GM21515 (cell line): ENCODE data around the gene CPN1.
"Not testable (repeated sequence)": the region's sequence is repeated elsewhere in the genome, so short reads cannot be mapped to it uniquely, and the experiment has no call there.

Experiments used
- ATAC-seq: cut with Tn5 transposase; IDR thresholded peaks from one replicate; pipeline ENCODE4 v1.9.1; 2021; ENCODE audit not compliant: unreplicated experiment

Gene CPN1

DNA sequence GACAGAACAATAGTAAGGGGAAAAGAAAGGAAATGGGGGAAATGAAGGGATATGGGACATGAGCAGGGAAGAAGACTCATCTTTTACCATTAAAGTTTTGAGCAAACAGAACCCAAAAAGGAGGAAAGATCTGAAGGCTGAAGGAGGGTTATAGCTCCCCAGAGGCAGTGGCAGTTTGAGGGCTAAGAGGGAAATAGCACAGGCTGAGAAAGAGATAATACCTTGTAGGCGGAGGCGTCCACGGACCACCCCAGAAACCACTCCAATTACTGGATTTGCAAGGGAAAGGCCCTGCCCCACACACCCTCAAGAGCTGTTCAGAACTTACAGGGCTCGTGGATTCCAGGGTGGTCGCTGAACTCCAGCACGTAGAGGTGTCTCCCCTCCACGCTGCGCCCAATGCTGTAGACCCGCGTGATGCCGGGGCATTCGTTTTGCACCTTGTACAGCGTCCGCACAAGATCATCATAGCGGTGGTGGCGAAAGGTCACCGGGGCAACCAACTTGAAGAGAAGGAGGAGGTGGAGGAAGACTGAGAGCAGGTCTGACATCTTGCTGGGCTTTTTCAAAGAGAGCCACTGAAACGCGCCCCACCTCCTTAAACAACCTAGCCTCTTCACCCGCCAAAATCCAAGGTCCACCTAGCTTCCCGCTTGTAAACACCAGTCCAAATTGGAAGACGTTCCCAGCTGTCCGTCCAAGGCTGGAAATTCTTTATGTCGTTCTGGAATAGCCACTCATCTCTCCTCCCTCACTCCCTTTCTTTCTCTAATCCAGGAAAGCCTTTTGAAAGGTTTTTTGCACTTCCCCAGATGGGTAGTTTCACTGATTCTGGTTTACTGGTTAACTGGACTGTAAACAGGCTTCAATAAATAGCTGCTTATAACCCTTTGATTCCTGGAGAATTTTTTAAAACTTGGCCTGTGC is at the start of gene CPN1:
Gene CPN1, minus strand, starts transcription at position 795 of the 927 bp plus-strand sequence. Its CDS starts 244 bp downstream, at position 551.
- ATAC-seq = no peak

DNA sequence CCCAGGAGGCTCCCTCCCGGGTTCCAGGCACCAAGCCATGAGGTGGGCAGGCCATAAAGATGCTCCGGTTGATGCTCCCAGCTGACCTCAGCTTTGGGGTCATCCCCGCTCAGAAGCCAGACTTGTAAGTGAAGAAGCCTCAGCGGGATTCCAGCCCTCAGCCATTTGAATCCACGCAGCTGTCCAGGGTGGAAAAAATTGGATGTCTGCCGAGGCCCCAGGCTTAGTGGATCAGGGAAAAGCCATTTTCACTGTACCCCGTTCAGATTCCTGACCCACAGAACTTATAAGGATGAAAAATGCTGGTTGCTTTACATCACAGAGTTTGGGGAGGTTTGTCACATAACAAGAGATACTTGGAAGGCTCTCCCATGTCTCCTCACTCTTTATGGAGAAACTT is 49.2 kb upstream of the CPN1 start:
- ATAC-seq = no peak

DNA sequence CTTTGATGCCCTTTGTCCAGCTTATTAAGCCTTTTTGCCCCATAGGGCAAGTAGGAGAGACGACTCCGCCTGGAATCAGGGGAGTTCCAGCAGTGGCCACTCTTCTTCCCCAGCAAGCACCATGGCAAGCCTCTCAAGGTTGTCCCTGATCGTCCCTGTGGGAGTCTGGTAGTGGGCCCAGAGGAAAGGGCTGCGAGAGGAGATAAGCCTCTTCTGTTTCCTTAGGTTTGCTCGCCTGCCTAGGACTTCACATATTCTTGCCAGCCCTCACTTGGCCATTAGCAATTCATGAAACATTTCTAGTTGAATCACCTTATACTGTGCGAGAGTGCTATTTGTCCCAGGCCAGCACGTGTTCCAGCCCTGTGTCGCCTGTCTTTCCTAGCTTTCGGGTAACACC is 47.8 kb upstream of the CPN1 start:
- ATAC-seq = no peak

DNA sequence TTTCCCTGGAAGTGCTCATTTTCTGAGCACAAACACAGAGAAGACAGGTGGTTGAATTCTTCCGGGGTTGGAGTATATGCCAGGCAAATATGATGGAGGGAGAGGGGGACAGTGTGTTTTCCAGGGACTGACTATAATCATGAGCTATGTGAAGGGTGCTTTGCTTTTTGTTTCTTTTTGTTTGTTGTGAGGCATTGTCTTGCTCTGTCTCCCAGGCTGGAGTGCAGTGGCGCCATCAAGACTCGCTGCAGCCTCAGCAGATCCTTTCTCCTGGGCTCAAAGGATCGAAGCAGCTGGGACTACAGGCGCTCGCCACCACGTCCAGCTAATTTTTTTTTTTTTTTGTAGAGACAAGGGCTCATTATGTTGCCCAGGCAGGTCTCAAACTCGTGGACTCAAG is 47.3 kb upstream of the CPN1 start:
- ATAC-seq = no peak

DNA sequence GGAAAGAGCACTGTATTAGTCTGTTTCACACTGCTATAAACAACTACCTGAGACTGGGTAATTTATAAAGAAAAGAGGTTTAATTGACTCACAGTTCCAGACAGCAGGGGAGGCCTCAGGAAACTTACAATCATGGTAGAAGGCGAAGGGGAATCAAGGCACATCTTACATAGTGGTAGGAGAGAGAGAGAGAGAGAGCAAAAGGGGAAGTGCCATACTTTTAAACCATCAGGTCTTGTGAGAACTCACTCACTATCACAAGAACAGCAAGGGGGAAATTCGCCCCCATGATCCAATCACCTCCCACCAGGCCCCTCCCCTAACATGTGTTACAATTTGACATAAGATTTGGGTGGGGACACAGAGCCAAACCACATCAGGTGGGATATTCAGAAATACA is 43.7 kb upstream of the CPN1 start:
- not testable (repeated sequence) for ATAC-seq

DNA sequence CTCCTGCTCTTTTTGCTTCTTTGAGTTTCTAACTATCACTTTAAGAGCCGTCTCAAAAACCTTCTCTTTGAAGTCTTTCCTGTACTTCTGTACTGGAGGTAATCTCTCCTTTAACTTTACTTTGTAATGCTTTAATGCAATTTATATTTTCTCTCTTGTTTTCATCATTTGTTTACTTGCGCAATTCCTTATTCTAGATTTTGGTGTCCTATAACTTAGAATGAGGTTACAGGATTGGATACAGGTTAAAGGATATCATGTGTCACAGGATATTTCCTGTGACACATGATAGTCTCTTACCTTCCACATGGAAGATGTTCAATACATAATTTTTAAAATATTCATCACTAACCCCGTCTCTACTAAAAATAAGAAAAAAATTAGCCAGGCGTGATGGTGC is 42.4 kb upstream of the CPN1 start:
- ATAC-seq = no peak

DNA sequence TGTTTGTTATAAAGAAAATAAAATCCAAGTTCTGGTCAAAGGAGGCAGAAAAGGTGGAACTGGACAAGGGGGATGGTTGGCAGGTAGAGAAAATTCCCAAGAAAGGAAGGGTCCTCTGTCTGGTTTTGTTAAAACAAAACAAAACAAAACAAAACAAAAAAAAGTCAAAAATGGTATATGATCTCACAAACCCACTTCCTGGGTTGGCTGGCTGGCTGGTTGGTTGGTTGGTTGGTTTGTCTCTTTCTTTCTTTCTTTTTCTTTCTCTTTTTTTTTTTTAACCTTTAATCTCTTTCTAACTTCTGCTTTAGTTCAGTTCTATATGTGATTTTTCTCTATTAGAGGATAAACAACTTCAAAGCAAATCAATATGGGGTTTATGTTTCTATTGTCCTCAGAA is 41.1 kb upstream of the CPN1 start:
- ATAC-seq = no peak

DNA sequence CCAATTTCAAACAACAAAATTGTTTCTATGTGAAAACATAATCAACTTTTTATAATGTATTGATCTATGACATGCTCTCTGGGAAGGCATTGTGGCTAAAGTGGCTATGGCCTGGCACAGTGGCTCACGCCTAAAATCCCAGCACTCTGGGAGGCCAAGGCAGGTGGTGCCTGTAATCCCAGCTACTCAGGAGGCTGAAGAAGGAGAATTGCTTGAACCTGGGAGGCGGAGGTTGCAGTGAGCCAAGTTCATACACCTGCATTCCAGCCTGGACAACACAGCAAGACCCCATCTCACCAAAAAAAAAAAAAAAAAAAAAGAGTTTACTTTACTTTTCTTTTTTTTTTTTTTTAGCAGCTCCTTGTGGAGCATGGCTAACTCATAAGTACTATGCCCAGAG is 38.9 kb upstream of the CPN1 start:
- ATAC-seq = no peak

DNA sequence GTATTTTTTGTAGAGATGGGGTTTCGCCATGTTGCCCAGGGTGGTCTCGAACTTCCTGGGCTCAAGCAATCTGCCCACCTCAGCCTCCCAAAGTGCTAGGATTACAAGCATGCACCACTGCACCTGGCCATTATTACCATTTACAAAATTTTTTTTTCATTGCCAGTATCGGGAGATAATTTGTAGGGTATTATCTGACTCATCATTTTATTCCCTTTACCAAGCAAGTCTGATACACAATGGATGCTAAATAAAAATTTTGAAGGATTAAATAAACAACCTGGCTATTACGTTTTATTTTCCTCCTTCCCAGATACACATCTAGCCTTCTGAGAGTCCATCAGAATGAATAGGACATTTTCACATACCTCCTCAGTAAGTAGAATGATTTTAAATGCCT is 38.1 kb upstream of the CPN1 start:
- no peak for ATAC-seq

DNA sequence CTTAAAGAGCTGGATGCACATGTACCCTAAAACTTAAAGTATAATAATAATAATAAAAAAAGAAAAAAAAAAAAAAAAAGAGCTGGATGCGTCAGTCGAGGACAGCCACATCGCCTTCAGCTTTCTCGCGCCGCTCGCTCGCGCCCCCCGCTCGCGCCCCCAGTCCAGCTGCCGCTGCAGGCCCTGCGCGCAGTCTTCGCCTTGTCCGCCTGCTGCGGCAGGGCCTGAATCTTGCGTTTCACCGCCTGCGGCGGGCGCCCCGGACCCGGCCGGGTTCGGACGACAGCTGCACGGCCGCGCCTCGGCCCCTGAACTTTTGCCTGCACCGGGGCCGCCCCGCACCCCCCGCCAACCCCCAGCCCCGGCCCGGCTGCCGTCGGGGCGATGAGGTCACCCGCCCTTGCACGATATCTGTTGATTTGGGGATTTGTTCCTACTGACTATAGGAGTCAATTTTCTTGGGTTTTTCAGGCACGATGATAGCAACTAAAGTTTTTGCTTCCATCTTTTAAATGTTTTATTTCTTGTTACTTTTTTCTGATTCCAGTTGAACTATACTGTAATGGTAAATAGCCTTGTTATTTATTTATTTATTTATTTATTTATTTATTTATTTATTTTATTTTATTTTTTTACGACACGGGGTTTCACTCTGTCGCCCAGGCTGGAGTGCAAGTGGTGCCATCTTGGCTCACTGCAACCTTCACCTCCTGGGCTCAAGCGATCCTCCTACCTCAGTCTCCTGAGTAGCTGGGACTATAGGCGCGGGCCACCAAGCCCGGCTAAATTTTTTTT is 33.5 kb upstream of the CPN1 start:
- no peak for ATAC-seq

DNA sequence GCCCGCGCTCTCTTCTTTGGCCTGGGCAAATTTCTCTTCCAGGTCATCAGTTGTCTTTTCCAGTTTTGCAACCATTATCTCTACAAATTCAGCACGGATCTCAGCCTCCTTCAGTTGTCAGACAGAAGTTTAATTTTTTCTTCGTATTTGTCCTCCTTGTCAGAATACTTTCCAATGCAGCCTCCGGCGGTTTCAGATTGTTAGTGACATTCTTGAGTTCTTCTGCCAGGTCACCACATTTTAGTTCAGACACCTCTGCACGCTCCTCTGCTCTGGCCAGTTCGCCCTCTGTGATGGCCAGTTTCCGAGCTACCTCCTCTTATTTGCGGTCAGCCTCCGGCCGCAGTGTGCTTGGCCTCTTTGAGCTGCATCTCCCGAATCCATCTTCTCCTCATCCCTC is 32.8 kb upstream of the CPN1 start:
- ATAC-seq = no peak

DNA sequence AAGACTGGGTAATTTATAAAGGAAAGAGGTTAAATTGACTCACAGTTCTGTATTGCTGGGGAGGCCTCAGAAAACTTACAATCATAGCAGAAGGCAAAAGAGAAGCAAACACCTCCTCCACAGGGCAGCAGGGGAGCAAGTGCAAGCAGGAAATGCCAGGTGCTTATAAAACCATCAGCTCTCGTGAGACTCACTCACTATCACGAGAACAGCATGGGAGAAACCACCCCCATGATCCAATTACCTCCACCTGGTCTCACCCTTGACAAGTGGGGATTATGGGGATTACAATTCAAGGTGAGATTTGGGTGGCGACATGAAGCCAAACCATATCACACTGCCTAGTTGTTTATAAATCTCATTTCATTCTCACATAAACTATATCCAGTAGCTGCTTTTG is 28.0 kb upstream of the CPN1 start:
- no peak for ATAC-seq

DNA sequence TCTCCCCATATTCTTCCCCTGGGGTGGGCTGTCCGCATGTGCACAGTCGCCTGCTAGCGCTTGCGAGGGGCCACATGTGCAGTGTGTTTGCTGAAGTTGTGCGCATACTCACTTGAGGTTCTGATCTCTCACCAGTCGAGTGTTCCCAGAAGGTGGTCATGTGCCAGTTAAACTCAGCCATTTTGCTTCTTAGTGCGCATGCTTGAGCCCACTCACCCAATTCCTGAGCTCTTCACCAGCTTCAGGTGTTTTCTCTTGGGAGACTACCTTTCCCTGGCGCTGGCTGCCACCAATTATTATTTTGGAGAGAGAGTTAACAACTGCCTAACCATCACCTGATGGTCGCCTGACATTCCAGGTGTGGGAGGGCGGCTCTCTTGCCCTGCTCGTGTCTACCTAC is 25.2 kb upstream of the CPN1 start:
- ATAC-seq = no peak

DNA sequence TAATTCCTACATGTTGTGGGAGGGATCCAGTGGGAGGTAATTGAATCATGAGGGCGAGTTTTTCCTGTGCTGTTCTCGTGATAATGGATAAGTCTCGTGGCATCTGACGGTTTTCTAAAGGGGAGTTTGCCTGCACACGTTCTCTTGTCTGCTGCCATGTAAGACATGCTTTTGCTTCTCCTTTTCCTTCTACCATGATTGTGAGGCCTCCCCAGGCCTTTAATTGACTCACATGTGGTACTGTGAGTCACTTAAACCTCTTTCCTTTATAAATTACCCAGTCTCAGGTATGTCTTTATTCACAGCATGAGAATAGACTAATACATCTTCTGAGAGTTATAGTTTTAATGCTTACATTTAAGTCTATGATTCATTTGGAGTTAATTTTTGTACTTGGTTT is 22.6 kb upstream of the CPN1 start:
- ATAC-seq = no peak

DNA sequence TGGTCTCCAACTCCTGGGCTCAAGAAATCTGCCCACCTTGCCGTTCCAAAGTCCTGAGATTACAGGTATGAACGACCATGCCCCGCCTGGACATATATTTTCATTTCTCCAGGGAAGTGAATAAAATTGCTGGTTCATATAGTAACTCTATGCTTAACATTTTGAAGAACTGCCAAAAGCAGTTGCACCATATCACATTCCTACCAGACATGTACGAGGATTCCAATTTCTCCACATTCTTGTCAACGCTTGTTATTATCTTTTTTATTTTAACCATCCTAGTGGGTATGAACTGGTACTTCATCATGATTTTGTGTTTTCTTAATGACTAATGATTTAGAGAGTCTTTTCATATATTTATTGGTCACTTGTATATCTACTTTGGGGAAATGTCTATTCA is 21.9 kb upstream of the CPN1 start:
- no peak for ATAC-seq

DNA sequence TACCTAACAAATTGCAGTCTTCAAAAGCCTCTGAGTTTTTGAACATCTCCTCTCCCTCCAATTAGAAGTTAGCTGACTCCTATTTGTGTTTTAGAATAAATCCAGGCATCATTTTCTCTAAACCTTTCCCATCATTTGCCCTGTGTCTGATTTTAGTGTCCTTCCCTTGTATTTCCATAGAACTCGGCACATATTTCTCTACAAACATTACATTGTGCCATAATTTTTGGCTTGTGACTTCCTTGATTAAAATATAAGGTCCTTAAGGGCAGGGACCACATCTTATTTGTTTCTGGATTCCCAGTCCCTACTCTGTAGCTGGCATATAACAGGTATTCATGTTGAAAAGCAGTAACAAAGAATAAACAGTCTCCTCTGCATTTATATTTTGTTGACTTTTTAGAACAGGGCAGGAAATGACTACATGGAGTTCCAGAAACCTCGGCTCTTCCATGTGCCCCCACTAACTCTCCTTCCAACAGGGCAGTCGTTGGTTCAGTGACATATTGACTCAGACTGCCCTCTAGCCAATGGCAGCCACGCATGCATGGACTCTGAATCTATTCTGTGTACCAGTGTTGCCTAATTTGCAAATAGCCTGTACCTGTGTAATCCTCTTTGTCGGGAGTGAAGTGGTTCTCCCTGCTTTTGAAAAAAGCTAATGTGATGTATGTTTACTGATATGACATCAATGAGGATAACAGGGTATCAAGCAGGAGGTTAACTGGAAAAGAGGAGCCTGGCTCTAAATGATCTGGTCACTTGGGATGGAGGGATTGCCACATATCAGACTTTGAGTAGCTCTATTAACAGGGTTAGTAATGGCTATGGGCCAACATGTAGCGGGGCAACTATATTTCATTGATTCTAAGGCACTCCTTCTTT is 19.8 kb upstream of the CPN1 start:
- no peak for ATAC-seq

DNA sequence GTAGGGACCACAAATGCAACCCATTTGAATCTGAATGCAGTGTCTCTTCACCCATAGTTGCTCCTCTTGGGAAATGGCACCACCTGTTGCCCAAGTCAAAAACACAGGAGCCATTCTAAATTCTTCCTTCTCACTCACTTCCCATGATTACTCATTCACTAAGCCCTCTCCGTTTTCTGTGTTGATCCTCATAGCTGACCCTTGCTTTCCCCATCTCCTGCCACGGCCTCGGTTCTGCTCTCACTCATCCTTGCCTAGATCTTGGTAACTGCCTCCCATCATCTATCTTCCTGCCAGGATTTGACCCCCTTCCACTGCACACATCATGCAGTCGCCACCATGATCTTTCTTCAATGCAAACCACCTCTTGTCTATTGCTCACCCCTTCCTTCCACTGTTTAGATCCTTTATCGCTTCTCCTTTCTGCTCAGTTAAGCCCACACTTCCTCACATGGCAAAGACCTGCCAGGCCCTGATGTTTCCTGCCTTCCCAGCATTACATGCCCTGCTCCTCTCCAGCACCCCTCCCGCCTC is 19.0 kb upstream of the CPN1 start:
- ATAC-seq = no peak

DNA sequence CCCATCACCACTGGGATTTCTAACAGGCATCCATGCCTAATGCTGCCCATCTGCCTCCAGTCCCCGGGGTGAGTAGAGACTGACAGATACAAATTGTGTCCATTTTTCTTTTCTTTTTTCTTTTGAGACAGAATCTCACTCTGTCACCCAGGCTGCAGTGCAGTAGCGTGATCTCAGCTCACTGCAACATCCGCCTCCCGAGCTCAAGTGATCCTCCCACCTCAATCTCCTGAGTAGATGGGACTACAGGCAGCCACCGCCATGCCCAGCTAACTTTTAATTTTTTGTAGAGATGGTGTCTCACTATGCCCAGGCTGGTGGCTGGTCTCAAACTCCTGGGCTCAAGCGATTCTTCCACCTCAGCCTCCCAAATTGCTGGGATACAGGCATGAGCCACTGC is 7.6 kb upstream of the CPN1 start:
- no peak for ATAC-seq

DNA sequence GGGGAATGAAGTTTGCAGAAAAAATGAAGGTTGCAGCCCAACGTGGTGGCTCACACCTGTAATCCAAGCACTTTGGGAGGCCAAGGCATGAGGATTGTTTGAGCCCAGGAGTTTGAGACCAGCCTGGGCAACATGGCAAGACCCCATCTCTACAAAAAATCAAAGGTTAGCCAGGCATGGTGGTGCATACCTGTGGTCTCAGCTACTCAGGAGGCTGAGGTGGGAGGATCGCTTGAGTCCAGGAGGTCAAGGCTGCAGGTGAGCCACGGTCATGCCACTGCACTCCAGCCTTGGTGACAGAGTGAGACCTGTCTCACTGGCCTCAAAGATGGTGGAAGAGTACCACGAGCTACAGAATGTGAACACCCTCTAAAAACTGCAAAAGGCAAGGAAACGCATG is 5.0 kb upstream of the CPN1 start:
- not testable (repeated sequence) for ATAC-seq

DNA sequence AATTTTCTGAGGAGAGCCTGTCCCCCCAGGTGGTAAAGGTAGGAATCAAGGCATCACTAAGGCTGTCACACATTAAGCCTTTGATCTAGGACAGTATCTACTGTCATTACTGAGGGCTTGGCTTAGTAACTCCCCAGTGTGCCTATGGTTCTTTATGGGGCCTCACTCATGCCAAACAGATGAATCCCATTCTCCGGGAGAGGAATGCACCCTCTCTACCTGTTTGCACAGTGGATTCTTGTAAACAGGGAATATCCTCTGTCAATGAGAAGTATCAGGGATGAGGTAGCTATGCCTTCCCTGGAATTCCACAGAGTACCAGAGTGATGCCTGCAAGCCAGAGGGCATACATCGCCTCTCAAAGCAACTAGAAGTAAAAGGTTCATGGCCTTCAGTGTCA is 3.9 kb upstream of the CPN1 start:
- no peak for ATAC-seq

DNA sequence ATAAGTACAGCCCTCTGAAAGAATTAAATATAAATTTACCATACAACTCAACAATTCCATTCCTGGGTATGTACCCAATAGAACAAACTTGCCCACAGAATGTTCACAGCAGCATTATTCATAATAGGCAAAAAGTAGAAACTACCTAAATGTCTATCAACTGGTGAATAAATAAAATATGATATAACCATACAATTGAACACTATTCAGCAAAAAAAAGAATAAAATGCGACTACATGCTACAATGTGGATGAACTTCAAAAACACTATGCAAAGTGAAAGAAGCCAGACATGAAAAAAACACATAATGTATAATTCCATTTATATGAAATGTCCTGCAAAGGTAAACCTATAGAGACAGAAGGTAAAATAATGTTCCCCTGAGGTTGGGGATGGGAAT is 2.0 kb upstream of the CPN1 start:
- ATAC-seq = no peak
